ENCODE measurements around the gene HS3ST6. TPM values are rescaled to one million over a fixed set of nuclear protein-coding genes. Genes with fewer than 3 reads are reported as not detected.
A peak's percentile ranks its signal among the peaks of the same experiment; 100 is the strongest.
"Not testable (repeated sequence)": the region's sequence is repeated elsewhere in the genome, so short reads cannot be mapped to it uniquely, and the experiment has no call there.

The HS3ST6 gene
- total RNA-seq, 1 donor from 2014 or later, result not detected

- DNase-seq (ENCODE audit: low read depth), result no peak
Measured at GRCh38 chr16:1909561-1910231, 8.5 kb downstream of the HS3ST6 start.

- no peak for DNase-seq (ENCODE audit: low read depth)
Measured at GRCh38 chr16:1908983-1909382, 9.2 kb downstream of the HS3ST6 start.

- DNase-seq (ENCODE audit: low read depth), result no peak
Measured at GRCh38 chr16:1908184-1908583, 10.0 kb downstream of the HS3ST6 start.

GRCh38 chr16:1907226-1907860 lies 10.9 kb downstream of the HS3ST6 start:
- no peak for DNase-seq (ENCODE audit: low read depth)

- no peak for DNase-seq (ENCODE audit: low read depth)
Measured at GRCh38 chr16:1906846-1907165, 11.4 kb downstream of the HS3ST6 start.

- no peak for DNase-seq (ENCODE audit: low read depth)
Measured at GRCh38 chr16:1906055-1906845, 12.0 kb downstream of the HS3ST6 start.

GRCh38 chr16:1903845-1904840 lies 14.1 kb downstream of the HS3ST6 start:
- peak; percentile 58 for DNase-seq (ENCODE audit: low read depth)

- DNase-seq (ENCODE audit: low read depth), result no peak
Measured at GRCh38 chr16:1903220-1903574, 15.0 kb downstream of the HS3ST6 start.

GRCh38 chr16:1902547-1903219 lies 15.5 kb downstream of the HS3ST6 start:
- no peak for DNase-seq (ENCODE audit: low read depth)

- DNase-seq (ENCODE audit: low read depth), result no peak
Measured at GRCh38 chr16:1900452-1900774, 17.8 kb downstream of the HS3ST6 start.

- no peak for DNase-seq (ENCODE audit: low read depth)
Measured at GRCh38 chr16:1899641-1900451, 18.4 kb downstream of the HS3ST6 start.

- DNase-seq (ENCODE audit: low read depth), result not testable (repeated sequence)
Measured at GRCh38 chr16:1897692-1898091, 20.5 kb downstream of the HS3ST6 start.

- DNase-seq (ENCODE audit: low read depth), result no peak
Measured at GRCh38 chr16:1895949-1896675, 22.1 kb downstream of the HS3ST6 start.

- no peak for DNase-seq (ENCODE audit: low read depth)
Measured at GRCh38 chr16:1895068-1895467, 23.1 kb downstream of the HS3ST6 start.

- DNase-seq (ENCODE audit: low read depth), result no peak
Measured at GRCh38 chr16:1890708-1891050, 27.5 kb downstream of the HS3ST6 start.

- no peak for DNase-seq (ENCODE audit: low read depth)
Measured at GRCh38 chr16:1890024-1890707, 28.0 kb downstream of the HS3ST6 start.

GRCh38 chr16:1887711-1888354 lies 30.4 kb downstream of the HS3ST6 start:
- no peak for DNase-seq (ENCODE audit: low read depth)

- DNase-seq (ENCODE audit: low read depth), result no peak
Measured at GRCh38 chr16:1884889-1885288, 33.3 kb downstream of the HS3ST6 start.

Data from myocyte (in vitro differentiated cells).